Activated B cell treated with CpG ODN at 0.5 μM for 24 hours (primary cell): ENCODE measurements around the gene KASH5. TPM values are rescaled to one million over a fixed set of nuclear protein-coding genes. Genes with fewer than 3 reads are reported as not detected.
"Not testable (repeated sequence)": the region's sequence is repeated elsewhere in the genome, so short reads cannot be mapped to it uniquely, and the experiment has no call there.

Experiments used
- ATAC-seq: fragments of 200-7000 bp; cut with Tn5 transposase; one replicate; pipeline ENCODE4 v1.10.0; 2021; ENCODE audit warnings: low read depth, mild to moderate bottlenecking, moderate library complexity
- CTCF ChIA-PET: fragments of 350-600 bp; sonication (Branson Sonifier 250); formaldehyde crosslinking; loops from one replicate; lab custom pipeline; 2021; ENCODE audit warnings: antibody characterized with exemption; lab: Charles Lee
- POLR2A ChIA-PET: fragments of 350-600 bp; sonication (Branson Sonifier 250); formaldehyde crosslinking; loops from one replicate; lab custom pipeline; 2021; ENCODE audit warnings: antibody characterized with exemption; lab: Charles Lee
- DNase-seq: peaks from one replicate; pipeline ENCODE4 v3.0.0; 2022
- H3K27ac Mint-ChIP-seq: one replicate; pipeline ENCODE4 v1.8.0; 2020; ENCODE audit warnings: mixed read lengths
- H3K27me3 Mint-ChIP-seq: one replicate; pipeline ENCODE4 v1.8.0; 2021; ENCODE audit warnings: mixed read lengths
- H3K36me3 Mint-ChIP-seq: one replicate; pipeline ENCODE4 v1.8.0; 2021; ENCODE audit warnings: low read depth, mixed read lengths
- H3K4me1 Mint-ChIP-seq: one replicate; pipeline ENCODE4 v1.8.0; 2021; ENCODE audit warnings: mixed read lengths
- H3K4me3 Mint-ChIP-seq: one replicate; pipeline ENCODE4 v1.8.0; 2020; ENCODE audit warnings: mild to moderate bottlenecking, mixed read lengths
- H3K9me3 Mint-ChIP-seq: one replicate; pipeline ENCODE4 v1.8.0; 2020; ENCODE audit warnings: mixed read lengths
- CTCF ChIP-seq: fragments of 200-600 bp; IDR thresholded peaks from one replicate; pipeline ENCODE4 v1.8.0; 2022; ENCODE audit warnings: antibody characterized with exemption, mild to moderate bottlenecking
- intact Hi-C: fragments of 100-400 bp; cut with micrococcal nuclease; formaldehyde crosslinking; loops from one replicate; pipeline ENCODE4 v1.15.1; 2024
- total RNA-seq: library from RNA; stranded (reverse); gene quantifications from 2 replicates; pipeline ENCODE4 v1.2.3, GENCODE V29; 2022

Gene KASH5
- total RNA-seq, 1 donor from 2014 or later: 0.62 TPM

GRCh38 chr19:49458567-49458903 is 70.5 kb downstream of the KASH5 start:
- ChIA-PET POLR2A (no interaction called here), CTCF (no interaction called here)
- ATAC-seq: no peak
- Mint-ChIP-seq H3K4me1 (peaks cover 19% of the 10 kb centered on the region), H3K9me3 (no peaks in the 10 kb centered on the region), H3K27me3 (no peaks in the 10 kb centered on the region), H3K4me3 (no peak overlapping the region), H3K36me3 (peaks cover 48% of the 10 kb centered on the region), H3K27ac (no peak overlapping the region)
- no peak for TF ChIP-seq CTCF
- DNase-seq: no peak
- intact Hi-C loops: loop anchor here (10.0 kb wide), 2 partner anchors 584 to 734 kb away; partner anchors contain the start of gene PPP1R15A

GRCh38 chr19:49459388-49459787 is 71.3 kb downstream of the KASH5 start:
- Mint-ChIP-seq H3K4me1 (peaks cover 11% of the 10 kb centered on the region), H3K9me3 (no peaks in the 10 kb centered on the region), H3K27me3 (no peaks in the 10 kb centered on the region), H3K27ac (no peak overlapping the region), H3K4me3 (no peak overlapping the region), H3K36me3 (peaks cover 48% of the 10 kb centered on the region)
- CTCF ChIA-PET: interaction anchor here (0.6 kb wide), 1 partner anchor 15 kb away, joined by 4 read pairs; no protein-coding TSS in a partner anchor
- no peak for TF ChIP-seq CTCF
- intact Hi-C loops: loop anchor here (10.0 kb wide), 2 partner anchors 585 to 735 kb away; partner anchors contain the start of gene PPP1R15A
- DNase-seq: no peak
- no peak for ATAC-seq
- POLR2A ChIA-PET: interaction anchor here (0.6 to 0.7 kb wide), 2 partner anchors 11 to 822 kb away, joined by 3 read pairs; no protein-coding TSS in a partner anchor

- H3K9me3 Mint-ChIP-seq, H3K27ac Mint-ChIP-seq, H3K4me1 Mint-ChIP-seq, H3K27me3 Mint-ChIP-seq, ATAC-seq, DNase-seq, CTCF ChIA-PET, intact Hi-C loops, H3K4me3 Mint-ChIP-seq: not testable (repeated sequence)
- POLR2A ChIA-PET: interaction anchor here (0.7 kb wide), 1 partner anchor 9 kb away, joined by 3 read pairs; no protein-coding TSS in a partner anchor
- peaks cover 50% of the 10 kb centered on the region for H3K36me3 Mint-ChIP-seq
These were observed 73.1 kb downstream of the KASH5 start for GRCh38 chr19:49461130-49461529.

- intact Hi-C loops: no loop called here
- no peaks in the 10 kb centered on the region for H3K9me3 Mint-ChIP-seq
- TF ChIP-seq CTCF: no peak
- DNase-seq (no peak), ATAC-seq (no peak)
- ChIA-PET POLR2A (interaction anchor here (0.7 kb wide), 1 partner anchor 9 kb away, joined by 3 read pairs; no protein-coding TSS in a partner anchor), CTCF (no interaction called here)
- H3K4me3 Mint-ChIP-seq: no peak overlapping the region
- H3K27me3 Mint-ChIP-seq: no peaks in the 10 kb centered on the region
- H3K4me1 Mint-ChIP-seq: peaks cover 7% of the 10 kb centered on the region
- H3K36me3 Mint-ChIP-seq: peaks cover 48% of the 10 kb centered on the region
- H3K27ac Mint-ChIP-seq: no peak overlapping the region
These were observed 73.6 kb downstream of the KASH5 start for GRCh38 chr19:49461656-49462055.

- CTCF ChIA-PET: no interaction called here
- ATAC-seq (no peak), DNase-seq (no peak)
- TF ChIP-seq CTCF: no peak
- POLR2A ChIA-PET: no interaction called here
- Mint-ChIP-seq H3K4me1 (peaks cover 4% of the 10 kb centered on the region), H3K27ac (no peak overlapping the region), H3K4me3 (no peak overlapping the region), H3K36me3 (peaks cover 40% of the 10 kb centered on the region), H3K27me3 (no peaks in the 10 kb centered on the region), H3K9me3 (no peaks in the 10 kb centered on the region)
- intact Hi-C loops: no loop called here
These were observed 74.4 kb downstream of the KASH5 start for GRCh38 chr19:49462492-49462891.
